HEK293 (cell line): ENCODE measurements around the gene RASSF5.
A peak's percentile ranks its signal among the peaks of the same experiment; 100 is the strongest.

Source experiments
- CTCF ChIA-PET: fragments of 350-600 bp; formaldehyde crosslinking; extraction: SDS; loops from one replicate; lab custom pipeline; 2021; ENCODE audit warnings: antibody characterized with exemption; lab: Yijun Ruan, JAX
- POLR2A ChIA-PET: fragments of 300-600 bp; formaldehyde crosslinking; extraction: SDS; loops from one replicate; lab custom pipeline; 2020; ENCODE audit warnings: antibody characterized with exemption, inconsistent platforms; lab: Yijun Ruan, JAX
- H3K27ac ChIP-seq: fragments of 200-500 bp; sonication (Bioruptor generic); 2 replicates; pipeline ENCODE4 v1.5.1; 2014; ENCODE audit warnings: low read depth, low read length, control low read depth, inconsistent platforms; ENCODE audit errors: extremely low read depth
- H3K36me3 ChIP-seq, 2 experiments: fragments of 200-500 bp in 1 of 2; sonication (Bioruptor generic) in 1 of 2; 1 replicate in 1 of 2; 2 replicates in 1 of 2; pipeline ENCODE4 v1.5.1; 2014 to 2017; ENCODE audit warnings: inconsistent platforms in 2 of 2, low read length in 2 of 2; ENCODE audit not compliant: control insufficient read depth in 2 of 2, insufficient read depth in 1 of 2
- H3K4me1 ChIP-seq: fragments of 200-500 bp; sonication (Bioruptor generic); 2 replicates; pipeline ENCODE4 v1.5.1; 2014; ENCODE audit warnings: mild to moderate bottlenecking, low read length, inconsistent platforms; ENCODE audit not compliant: control insufficient read depth, insufficient read depth
- H3K4me3 ChIP-seq: 2 replicates; pipeline ENCODE4 v1.5.1; 2011; ENCODE audit warnings: low read depth, mild to moderate bottlenecking, control low read depth, low read length, moderate library complexity
- H3K9me3 ChIP-seq: fragments of 200-500 bp; sonication (Bioruptor generic); 2 replicates; pipeline ENCODE4 v1.5.1; 2014; ENCODE audit warnings: low read depth, low read length, inconsistent platforms; ENCODE audit not compliant: control insufficient read depth, insufficient read depth
- ATF2 ChIP-seq: fragments of 450-650 bp; formaldehyde crosslinking; IDR thresholded peaks from 2 replicates; pipeline ENCODE4 v1.5.1; 2016; ENCODE audit warnings: missing biosample characterization, missing genetic modification characterization, low read depth
- HOXC10 ChIP-seq: sonication (generic); formaldehyde crosslinking; IDR thresholded peaks from 2 replicates; pipeline ENCODE4 v1.8.1; 2023; ENCODE audit warnings: mild to moderate bottlenecking, missing genetic modification reagents
- KLF1 ChIP-seq: fragments of 450-650 bp; formaldehyde crosslinking; IDR thresholded peaks from 2 replicates; pipeline ENCODE4 v1.5.1; 2016; ENCODE audit warnings: missing biosample characterization, missing genetic modification characterization
- KLF10 ChIP-seq: fragments of 450-650 bp; IDR thresholded peaks from 2 replicates; pipeline ENCODE4 v1.5.1; 2018; ENCODE audit warnings: missing biosample characterization, mild to moderate bottlenecking, missing genetic modification characterization
- KLF16 ChIP-seq: fragments of 450-650 bp; formaldehyde crosslinking; IDR thresholded peaks from 2 replicates; pipeline ENCODE4 v1.5.1; 2017; ENCODE audit warnings: missing biosample characterization, missing genetic modification characterization
- OSR2 ChIP-seq: fragments of 450-650 bp; formaldehyde crosslinking; IDR thresholded peaks from 2 replicates; pipeline ENCODE4 v1.5.1; 2016; ENCODE audit warnings: missing biosample characterization, missing genetic modification characterization
- SALL2 ChIP-seq: fragments of 450-650 bp; formaldehyde crosslinking; IDR thresholded peaks from 2 replicates; pipeline ENCODE4 v1.5.0; 2017; ENCODE audit warnings: missing biosample characterization, mild to moderate bottlenecking, missing genetic modification characterization, borderline replicate concordance
- SP7 ChIP-seq: fragments of 450-650 bp; formaldehyde crosslinking; IDR thresholded peaks from 2 replicates; pipeline ENCODE4 v1.5.1; 2016; ENCODE audit warnings: missing biosample characterization, missing genetic modification characterization
- YY1 ChIP-seq: fragments of 450-650 bp; formaldehyde crosslinking; IDR thresholded peaks from 2 replicates; pipeline ENCODE4 v1.5.1; 2018; ENCODE audit warnings: missing biosample characterization, missing genetic modification characterization
- ZBTB1 ChIP-seq: fragments of 450-650 bp; formaldehyde crosslinking; IDR thresholded peaks from 2 replicates; pipeline ENCODE4 v1.5.1; 2016; ENCODE audit warnings: missing biosample characterization, missing genetic modification characterization
- ZBTB26 ChIP-seq: fragments of 450-650 bp; formaldehyde crosslinking; optimal IDR thresholded peaks from 2 replicates; pipeline ENCODE3; 2016; ENCODE audit warnings: missing biosample characterization, mild to moderate bottlenecking, missing genetic modification characterization
- ZBTB7A ChIP-seq: fragments of 450-650 bp; formaldehyde crosslinking; IDR thresholded peaks from 2 replicates; pipeline ENCODE4 v1.5.1; 2016; ENCODE audit warnings: low read depth, missing biosample characterization, missing genetic modification characterization
- ZNF10 ChIP-seq: fragments of 450-650 bp; formaldehyde crosslinking; IDR thresholded peaks from 2 replicates; pipeline ENCODE4 v1.5.1; 2017; ENCODE audit warnings: missing biosample characterization, missing genetic modification characterization
- ZNF16 ChIP-seq: fragments of 450-650 bp; formaldehyde crosslinking; IDR thresholded peaks from 2 replicates; pipeline ENCODE4 v1.5.1; 2016; ENCODE audit warnings: low read depth, missing biosample characterization, missing genetic modification characterization
- ZNF274 ChIP-seq, 2 experiments: fragments of 200-500 bp in 1 of 2; fragments of 450-650 bp in 1 of 2; sonication (Bioruptor generic) in 1 of 2; formaldehyde crosslinking in 1 of 2; IDR thresholded peaks; 2 replicates each; pipeline versions ENCODE4 v1.5.1 to v1.6.1; 2014 to 2016; ENCODE audit warnings: borderline replicate concordance in 1 of 2, inconsistent platforms in 1 of 2, low read length in 1 of 2, missing biosample characterization in 1 of 2, missing genetic modification characterization in 1 of 2
- ZNF394 ChIP-seq: fragments of 450-650 bp; formaldehyde crosslinking; IDR thresholded peaks from 2 replicates; pipeline ENCODE4 v1.5.1; 2016; ENCODE audit warnings: missing biosample characterization, missing genetic modification characterization, mild to moderate bottlenecking, moderate library complexity, borderline replicate concordance
- ZNF501 ChIP-seq: fragments of 450-650 bp; formaldehyde crosslinking; IDR thresholded peaks from 2 replicates; pipeline ENCODE4 v1.5.1; 2016; ENCODE audit warnings: missing biosample characterization, missing genetic modification characterization
- ZNF624 ChIP-seq: fragments of 450-650 bp; formaldehyde crosslinking; IDR thresholded peaks from 2 replicates; pipeline ENCODE4 v1.5.1; 2017; ENCODE audit warnings: missing biosample characterization, missing genetic modification characterization
- ZNF639 ChIP-seq: fragments of 450-650 bp; formaldehyde crosslinking; IDR thresholded peaks from 2 replicates; pipeline ENCODE4 v1.5.1; 2016; ENCODE audit warnings: missing biosample characterization, missing genetic modification characterization
- ZNF677 ChIP-seq: fragments of 450-650 bp; IDR thresholded peaks from 2 replicates; pipeline ENCODE4 v1.5.0; 2018; ENCODE audit warnings: missing biosample characterization, mild to moderate bottlenecking, missing genetic modification characterization, moderate library complexity
- ZNF792 ChIP-seq: fragments of 450-650 bp; formaldehyde crosslinking; IDR thresholded peaks from 2 replicates; pipeline ENCODE4 v1.5.1; 2016; ENCODE audit warnings: missing biosample characterization, missing genetic modification characterization
- TF ChIP-seq, protein P1 (sequence below): fragments of 450-650 bp; formaldehyde crosslinking; IDR thresholded peaks from 2 replicates; pipeline ENCODE4 v1.5.1; 2016; ENCODE audit warnings: missing biosample characterization, missing genetic modification characterization, borderline replicate concordance
- TF ChIP-seq, protein P2 (sequence below): fragments of 450-650 bp; formaldehyde crosslinking; IDR thresholded peaks from 2 replicates; pipeline ENCODE4 v1.5.1; 2016; ENCODE audit warnings: missing biosample characterization, missing genetic modification characterization

RASSF5 gene

DNA sequence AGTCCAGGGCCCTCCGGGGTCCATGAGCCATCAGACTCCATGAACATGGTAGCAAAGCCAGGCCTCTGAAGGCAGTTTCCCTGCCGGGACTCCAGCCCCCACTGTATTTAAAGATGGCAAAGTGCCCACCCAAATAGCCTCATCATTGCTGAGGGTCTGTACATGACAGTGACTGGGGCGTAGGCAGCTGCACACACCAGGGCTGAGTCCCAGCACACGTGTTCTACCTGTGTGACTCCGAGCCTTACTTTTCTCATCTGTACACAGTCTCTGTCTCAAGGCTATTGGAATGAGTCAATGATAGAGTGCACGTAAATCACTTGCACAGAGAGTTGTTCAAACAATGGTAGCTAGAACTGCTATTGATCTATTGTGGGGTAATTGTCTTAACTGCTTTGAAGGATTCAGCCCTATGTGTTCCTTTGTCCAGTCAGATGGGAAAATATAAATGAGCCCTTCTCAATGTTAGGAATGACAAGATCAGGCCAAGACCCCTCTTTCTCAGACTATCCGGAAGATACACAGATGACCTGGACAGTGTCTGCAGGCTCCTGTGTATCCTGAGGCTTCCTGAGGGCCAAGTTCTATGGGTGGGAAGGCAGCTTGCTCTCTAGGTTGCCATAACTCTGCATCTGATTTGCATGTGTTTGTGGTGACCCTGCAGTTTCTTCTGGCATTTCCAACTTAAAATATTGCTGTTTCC, 48.9 kb downstream of the RASSF5 start (continued):
- TF ChIP-seq ZBTB26 (tag by site-specific recombination) (no peak), HOXC10 (CRISPR knock-in tag) (no peak), ZNF639 (tag by site-specific recombination) (no peak), YY1 (tag by site-specific recombination) (no peak)
- TF ChIP-seq, protein P1, sequence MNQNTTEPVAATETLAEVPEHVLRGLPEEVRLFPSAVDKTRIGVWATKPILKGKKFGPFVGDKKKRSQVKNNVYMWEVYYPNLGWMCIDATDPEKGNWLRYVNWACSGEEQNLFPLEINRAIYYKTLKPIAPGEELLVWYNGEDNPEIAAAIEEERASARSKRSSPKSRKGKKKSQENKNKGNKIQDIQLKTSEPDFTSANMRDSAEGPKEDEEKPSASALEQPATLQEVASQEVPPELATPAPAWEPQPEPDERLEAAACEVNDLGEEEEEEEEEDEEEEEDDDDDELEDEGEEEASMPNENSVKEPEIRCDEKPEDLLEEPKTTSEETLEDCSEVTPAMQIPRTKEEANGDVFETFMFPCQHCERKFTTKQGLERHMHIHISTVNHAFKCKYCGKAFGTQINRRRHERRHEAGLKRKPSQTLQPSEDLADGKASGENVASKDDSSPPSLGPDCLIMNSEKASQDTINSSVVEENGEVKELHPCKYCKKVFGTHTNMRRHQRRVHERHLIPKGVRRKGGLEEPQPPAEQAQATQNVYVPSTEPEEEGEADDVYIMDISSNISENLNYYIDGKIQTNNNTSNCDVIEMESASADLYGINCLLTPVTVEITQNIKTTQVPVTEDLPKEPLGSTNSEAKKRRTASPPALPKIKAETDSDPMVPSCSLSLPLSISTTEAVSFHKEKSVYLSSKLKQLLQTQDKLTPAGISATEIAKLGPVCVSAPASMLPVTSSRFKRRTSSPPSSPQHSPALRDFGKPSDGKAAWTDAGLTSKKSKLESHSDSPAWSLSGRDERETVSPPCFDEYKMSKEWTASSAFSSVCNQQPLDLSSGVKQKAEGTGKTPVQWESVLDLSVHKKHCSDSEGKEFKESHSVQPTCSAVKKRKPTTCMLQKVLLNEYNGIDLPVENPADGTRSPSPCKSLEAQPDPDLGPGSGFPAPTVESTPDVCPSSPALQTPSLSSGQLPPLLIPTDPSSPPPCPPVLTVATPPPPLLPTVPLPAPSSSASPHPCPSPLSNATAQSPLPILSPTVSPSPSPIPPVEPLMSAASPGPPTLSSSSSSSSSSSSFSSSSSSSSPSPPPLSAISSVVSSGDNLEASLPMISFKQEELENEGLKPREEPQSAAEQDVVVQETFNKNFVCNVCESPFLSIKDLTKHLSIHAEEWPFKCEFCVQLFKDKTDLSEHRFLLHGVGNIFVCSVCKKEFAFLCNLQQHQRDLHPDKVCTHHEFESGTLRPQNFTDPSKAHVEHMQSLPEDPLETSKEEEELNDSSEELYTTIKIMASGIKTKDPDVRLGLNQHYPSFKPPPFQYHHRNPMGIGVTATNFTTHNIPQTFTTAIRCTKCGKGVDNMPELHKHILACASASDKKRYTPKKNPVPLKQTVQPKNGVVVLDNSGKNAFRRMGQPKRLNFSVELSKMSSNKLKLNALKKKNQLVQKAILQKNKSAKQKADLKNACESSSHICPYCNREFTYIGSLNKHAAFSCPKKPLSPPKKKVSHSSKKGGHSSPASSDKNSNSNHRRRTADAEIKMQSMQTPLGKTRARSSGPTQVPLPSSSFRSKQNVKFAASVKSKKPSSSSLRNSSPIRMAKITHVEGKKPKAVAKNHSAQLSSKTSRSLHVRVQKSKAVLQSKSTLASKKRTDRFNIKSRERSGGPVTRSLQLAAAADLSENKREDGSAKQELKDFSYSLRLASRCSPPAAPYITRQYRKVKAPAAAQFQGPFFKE (tag by site-specific recombination): no peak

DNA sequence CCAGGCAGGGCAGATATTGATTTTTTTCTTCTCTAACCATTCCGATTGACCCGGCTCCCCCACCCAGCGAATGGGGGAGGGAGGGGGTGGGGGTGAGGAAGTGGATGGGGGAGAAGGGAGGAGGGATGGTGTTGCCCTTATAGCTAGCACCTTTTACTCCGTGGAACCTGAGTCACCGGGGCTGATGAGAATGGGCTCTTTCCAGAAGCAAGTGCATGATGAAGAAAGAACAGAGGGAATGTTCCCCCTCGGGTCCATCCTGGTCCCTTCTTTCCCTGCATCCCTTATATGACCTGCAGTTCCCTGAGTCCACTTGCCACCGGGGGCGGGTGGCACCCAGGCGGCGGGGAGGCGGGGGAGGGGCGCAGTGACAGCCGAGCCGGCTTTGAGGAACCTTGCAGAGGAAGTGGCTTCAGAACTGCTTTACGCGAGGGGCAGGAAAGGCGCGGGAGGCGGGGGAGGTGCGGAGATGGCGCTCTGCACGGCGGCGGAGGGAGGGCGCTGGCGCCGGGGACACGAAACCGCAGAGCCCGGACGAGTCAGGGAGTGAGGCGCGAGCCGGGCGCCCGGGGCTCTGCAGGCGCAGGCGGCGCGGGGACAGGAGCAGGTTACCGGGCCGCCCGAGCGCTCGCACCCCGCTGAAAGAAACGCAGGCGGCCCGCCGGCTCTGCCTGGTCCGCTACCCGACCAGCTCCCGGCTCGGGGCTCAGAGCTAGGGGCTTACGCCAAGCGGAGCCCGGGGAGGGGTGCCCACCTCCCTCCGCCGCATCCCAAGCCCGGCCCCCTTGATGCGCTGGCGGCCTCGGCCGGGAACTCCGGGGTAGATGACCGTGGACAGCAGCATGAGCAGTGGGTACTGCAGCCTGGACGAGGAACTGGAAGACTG, 49.7 kb downstream of the RASSF5 start:
- ChIA-PET CTCF (interaction anchor here (0.7 to 6.6 kb wide), 7 partner anchors 11 to 502 kb away, joined by 3 to 51 read pairs (median 4); no protein-coding TSS in a partner anchor), POLR2A (no interaction called here)
- Histone ChIP-seq H3K4me3 (peak overlapping the region; percentile 49), H3K9me3 (no peaks in the 10 kb centered on the region), H3K36me3 (peaks cover 0 to 6% of the 10 kb centered on the region in 2 experiments; a peak in 1 of 3 replicates), H3K27ac (peak overlapping the region; percentile 68), H3K4me1 (peaks cover 10% of the 10 kb centered on the region)
- TF ChIP-seq ZNF16 (tag by site-specific recombination) (no peak), SP7 (peak; percentile 51; the same call in 1 of the 2 replicates), ZNF394 (tag by site-specific recombination) (no peak), KLF1 (no peak), ZNF10 (tag by site-specific recombination) (no peak), ZBTB7A (tag by site-specific recombination) (no peak), ZNF677 (tag by site-specific recombination) (no peak), ZNF792 (no peak), ZNF501 (tag by site-specific recombination) (peak; percentile 54), OSR2 (no peak), SALL2 (tag by site-specific recombination) (no peak), ZBTB1 (tag by site-specific recombination) (no peak), KLF16 (tag by site-specific recombination) (peak; percentile 40; the same call in 1 of the 2 replicates), KLF10 (tag by site-specific recombination) (no peak), ZNF624 (tag by site-specific recombination) (no peak), ATF2 (tag by site-specific recombination) (no peak), ZNF274 (IDR thresholded peaks at IDR 0.05; ENCODE audit: low read length) (no peak), ZNF274 (tag by site-specific recombination; IDR thresholded peaks at IDR 0.05; ENCODE audit: borderline replicate concordance) (no peak)
- TF ChIP-seq, protein P2, sequence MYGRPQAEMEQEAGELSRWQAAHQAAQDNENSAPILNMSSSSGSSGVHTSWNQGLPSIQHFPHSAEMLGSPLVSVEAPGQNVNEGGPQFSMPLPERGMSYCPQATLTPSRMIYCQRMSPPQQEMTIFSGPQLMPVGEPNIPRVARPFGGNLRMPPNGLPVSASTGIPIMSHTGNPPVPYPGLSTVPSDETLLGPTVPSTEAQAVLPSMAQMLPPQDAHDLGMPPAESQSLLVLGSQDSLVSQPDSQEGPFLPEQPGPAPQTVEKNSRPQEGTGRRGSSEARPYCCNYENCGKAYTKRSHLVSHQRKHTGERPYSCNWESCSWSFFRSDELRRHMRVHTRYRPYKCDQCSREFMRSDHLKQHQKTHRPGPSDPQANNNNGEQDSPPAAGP: no peak
